GM21786 (cell line): ENCODE measurements around the gene TRIM31.

ENCODE experiments used
- ATAC-seq: cut with Tn5 transposase; IDR thresholded peaks from one replicate; pipeline ENCODE4 v1.9.1; 2021; ENCODE audit not compliant: unreplicated experiment

TRIM31 gene, protein sequence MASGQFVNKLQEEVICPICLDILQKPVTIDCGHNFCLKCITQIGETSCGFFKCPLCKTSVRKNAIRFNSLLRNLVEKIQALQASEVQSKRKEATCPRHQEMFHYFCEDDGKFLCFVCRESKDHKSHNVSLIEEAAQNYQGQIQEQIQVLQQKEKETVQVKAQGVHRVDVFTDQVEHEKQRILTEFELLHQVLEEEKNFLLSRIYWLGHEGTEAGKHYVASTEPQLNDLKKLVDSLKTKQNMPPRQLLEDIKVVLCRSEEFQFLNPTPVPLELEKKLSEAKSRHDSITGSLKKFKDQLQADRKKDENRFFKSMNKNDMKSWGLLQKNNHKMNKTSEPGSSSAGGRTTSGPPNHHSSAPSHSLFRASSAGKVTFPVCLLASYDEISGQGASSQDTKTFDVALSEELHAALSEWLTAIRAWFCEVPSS

DNA sequence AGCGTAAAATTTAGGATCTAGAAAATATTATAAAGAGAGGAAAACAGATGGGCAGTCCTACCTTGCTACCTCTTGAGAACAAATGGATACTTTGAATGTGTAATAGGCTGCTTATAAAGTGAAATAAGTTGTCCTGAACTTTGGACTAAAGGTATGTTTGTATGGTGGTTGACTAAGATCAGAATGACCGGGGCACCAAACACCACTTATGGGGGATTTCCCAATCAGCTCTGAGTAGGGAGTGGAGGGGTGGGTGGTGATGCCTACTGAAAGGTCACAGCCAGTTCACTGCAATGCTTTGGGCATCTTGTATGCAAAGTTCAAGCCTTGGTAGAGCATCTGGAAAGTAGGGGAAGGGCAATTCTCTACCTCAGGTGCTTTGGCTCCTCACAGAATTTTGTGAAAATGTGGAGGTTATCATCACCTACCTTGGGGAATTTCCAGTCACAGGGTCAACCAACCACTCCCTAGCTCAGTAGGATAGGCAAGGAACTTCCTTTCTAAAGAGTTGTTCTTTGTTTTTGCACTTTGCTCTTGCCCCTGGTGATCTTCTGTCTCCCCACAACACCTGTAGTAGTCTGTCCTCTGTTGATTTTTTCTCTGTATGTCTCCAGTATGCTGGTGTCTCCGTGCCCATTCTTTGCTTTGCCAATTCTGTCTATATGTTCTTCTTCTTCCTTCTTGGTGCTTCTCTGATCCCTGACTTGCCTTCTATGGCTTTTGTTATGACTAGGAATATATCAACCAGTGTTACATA lies at the start of gene TRIM31:
TRIM31 (minus strand) TSS at position 88 of the 757 bp plus-strand sequence. CDS start 285 bp downstream, outside the sequence.
- peak; percentile 55 for ATAC-seq

DNA sequence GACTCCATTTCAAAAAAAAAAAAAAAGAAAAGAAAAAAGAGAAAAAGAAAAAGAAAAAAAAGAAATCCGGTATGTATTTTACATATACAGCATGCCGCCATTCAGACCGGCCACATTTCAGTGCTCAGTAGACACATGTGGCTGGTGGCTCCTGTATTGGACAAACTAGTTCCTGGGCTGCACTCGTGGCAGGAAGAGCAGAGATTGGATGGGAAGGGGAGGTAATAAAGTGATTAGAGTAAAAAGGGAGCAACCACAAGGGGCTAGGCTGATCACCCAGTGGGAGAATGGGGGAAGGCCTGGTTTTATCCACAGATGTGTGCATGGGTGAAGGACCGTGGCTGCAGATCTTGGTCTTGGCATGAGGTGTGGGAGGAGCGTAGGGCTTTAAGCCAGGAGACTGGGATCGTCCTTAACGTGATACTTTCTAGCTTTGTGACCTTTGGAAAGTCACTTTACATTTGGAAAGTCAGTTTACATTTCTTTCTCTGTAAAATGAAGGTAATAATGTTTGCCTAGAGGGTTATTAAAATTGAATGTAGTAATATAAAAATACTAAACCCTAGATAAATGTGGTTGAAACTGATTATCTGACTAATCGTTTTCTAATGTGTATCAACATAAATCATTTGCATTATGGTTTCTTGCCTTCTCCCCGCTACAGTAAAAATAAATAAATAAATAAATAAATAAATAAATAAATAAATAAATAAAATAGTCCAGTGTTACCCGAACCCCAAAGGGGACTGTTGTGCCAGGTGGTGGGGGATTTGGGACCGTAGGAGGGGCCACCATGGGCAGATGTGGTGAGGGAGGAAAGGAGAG lies 49.6 kb upstream of the TRIM31 start:
- no peak for ATAC-seq

DNA sequence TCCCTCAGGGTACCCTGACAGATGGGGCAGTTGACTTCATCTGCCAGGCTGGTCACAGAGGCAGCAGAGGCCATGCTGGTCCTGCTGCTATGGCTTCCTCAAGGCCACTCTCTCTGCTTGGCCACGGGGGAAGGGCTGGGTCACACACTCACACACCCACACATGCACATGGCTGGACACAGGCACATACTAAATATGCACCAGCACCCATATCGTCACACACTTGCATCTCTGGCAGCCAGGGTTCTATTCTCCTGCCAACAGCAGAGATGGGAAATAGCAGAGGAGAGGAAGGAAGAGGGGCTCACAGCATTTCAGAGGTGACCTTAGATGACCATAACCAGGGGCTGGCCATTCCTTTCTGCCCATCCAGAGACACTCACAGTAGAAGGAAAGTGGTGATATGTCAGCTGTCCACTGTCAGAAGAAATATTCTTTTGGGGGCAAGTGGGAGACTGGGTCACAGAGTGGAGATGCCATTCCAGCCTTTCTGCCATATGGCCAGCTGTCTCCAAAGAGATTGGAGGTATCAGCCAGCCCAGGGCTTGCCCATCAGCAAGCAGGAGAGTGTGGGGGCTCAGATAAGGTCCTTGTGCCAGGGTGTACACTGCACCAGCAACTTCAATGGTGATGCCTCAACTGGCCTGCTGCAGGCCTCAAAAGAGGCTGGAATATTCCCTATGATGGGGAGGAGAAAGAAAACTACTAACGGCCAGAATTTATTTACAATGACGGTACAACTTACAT lies 48.1 kb upstream of the TRIM31 start, which contains the start of gene TRIM10:
TRIM10 (minus strand) TSS at position 427 of the 747 bp plus-strand sequence; CDS start at position 74, 353 bp downstream.
- ATAC-seq, result no peak

DNA sequence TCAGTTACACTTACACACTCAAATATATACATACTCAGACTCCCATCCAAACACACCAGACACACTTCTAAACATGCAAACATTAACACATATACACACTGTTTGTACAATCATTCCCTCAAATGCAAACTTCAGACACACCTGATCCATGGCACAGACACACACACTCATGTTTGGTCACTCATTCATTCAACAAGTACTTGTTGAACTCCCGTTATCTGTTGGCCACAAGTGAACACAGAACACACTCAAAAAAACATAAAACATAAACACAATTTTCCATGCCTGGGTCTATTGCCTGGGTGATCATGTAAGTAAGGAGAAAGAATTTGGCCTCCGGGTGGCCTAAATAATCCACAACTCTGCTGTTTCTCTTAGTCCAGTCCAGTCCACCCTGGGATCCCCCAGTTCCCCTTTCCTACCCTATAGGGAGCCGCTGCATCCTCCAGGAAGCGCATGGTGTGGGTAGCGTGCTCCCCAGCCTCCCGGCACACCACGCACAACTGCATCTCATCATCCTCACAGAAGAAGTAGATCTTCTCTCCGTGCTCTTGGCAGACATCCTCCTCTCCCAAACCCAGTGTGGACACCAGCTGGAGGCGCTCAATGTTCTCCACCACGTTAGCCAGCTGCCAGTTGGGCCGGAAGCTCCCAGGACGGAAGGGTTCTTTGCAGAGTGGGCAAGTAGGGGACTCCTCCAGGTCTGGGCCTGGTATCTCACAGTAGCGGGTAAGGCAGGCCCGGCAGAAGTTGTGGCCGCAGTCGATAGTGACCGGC lies 47.3 kb upstream of the TRIM31 start:
- ATAC-seq, result no peak

DNA sequence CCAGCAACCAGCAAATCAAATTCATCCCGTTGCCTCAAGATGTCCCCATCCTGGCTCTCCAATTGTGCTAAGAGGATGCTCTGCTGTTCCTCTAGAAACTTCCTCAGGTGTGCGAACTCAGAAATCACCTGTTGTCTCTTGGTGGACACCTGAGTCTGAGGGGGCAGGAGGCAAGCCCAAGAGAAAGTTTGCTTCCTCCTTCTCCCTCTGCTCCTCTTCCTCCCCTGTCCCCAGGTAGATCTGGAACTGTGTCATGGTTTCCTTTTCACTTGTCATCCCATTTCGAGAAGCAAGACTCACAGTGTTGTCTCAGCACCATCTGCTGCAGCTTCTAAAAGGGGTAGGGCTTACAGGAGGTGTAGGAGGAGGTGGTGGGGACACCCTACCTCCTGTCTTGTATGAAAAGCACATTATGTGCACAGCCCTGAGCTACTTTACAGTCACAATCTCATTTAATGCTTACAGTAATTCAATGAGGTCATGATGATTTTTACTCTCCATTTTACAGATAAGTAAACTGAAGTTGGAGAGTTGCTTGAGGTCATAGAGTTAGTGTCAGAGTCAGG lies 45.7 kb upstream of the TRIM31 start:
- ATAC-seq, result no peak

DNA sequence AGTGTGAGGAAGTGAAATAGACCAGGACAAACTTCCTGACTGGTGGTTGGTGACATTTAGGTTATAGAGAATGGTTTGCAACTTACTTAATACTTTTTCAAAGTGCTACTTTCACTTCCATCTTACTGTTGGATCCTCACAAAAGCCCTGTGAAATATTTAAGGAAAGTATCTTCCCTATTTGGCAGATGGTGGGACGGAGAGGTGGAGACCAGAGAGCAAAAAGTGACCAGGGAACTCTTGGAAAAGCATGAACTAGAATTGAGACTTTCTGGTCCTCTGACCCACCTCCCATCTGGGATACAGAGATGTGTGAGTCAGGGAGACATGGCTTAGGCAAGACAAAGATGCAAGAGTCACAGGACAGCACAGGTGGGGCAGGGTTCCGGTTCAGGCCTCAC lies 45.1 kb upstream of the TRIM31 start:
- ATAC-seq, result no peak

DNA sequence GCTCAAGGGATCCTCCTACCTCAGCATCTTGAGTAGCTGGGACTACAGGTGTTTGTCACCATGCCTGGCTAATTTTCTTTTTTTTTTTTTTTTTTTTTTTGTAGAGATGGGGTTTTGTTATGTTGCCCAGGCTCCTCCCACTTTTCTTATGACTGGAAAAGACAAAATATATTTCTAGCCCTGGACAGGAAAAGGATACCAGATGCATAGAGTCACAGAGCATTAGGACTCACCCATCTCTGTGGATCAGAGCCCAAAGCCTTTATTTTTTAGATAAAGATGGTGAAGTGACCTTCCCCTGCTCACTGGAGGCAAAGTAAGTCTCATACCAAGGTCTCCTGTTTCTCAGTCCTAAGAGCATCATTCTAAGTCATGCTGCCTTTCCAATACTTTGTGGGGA lies 44.7 kb upstream of the TRIM31 start:
- ATAC-seq, result no peak

DNA sequence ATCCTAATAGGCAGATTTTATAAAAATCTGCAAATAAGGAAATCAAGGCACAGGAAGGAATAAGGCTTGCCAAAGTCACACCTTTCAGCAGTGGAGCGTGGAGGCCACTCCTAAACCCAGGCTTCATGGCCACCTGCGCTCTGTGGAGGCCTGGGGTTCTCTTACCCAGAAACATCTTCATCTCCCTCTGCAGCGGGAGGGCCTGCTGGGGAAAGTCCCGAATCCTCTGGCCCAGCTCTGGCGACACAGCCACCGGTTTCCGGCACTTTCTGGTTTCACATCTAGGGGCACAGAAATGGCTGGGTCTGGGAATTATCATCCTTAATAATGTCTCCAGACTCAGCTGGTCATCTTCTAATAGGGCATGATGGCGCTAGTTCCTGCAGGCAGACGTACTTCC lies 43.9 kb upstream of the TRIM31 start:
- no peak for ATAC-seq

DNA sequence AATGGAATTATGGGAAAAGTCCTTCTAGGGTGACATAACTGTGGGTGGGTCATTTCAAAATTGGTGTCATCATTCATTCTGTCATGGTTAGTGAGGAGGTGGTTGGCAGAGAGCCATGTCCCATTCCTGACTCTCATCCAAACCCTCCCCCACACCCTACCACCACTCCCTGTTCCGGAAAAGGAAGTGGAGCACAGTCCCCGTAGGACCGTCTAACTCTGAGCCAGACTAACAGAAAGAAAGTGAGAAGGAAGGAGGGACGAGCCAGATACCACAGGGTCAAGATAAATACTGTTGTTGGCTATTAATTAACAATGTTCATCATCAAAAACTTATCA lies 43.3 kb upstream of the TRIM31 start:
- no peak for ATAC-seq

DNA sequence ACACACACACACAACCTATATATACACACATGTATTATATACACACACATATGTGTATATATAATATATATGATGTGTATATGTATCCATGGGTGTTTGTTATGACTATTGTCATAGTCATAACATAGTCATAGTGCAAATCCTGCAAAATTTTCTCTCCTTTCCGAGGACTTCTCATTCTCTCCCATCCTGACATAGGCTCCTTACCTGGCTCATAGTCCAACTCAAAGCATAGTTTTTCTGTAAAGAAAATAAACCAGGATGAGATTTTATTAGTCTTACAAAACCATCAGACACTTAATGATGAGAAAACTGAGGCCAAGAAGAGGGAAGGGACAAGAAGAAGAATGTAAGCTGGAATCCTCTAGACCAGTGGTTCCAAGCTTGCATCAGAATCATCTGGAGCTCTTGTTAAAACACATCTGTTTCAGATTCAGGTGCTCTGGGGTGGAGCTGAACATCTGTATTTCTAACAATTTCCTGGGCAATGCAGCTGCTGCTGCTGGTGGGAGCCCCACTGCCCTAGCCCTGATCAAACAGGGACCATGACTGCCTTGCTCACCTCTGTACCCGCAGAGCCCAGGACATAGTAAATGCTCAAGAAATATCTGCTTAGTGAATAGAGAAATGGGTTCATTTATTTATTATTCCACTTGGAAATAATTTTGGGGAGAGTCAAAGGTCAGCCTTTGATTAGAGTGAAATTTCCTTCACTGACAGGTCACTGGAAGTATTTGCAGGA lies 42.8 kb upstream of the TRIM31 start:
- no peak for ATAC-seq

DNA sequence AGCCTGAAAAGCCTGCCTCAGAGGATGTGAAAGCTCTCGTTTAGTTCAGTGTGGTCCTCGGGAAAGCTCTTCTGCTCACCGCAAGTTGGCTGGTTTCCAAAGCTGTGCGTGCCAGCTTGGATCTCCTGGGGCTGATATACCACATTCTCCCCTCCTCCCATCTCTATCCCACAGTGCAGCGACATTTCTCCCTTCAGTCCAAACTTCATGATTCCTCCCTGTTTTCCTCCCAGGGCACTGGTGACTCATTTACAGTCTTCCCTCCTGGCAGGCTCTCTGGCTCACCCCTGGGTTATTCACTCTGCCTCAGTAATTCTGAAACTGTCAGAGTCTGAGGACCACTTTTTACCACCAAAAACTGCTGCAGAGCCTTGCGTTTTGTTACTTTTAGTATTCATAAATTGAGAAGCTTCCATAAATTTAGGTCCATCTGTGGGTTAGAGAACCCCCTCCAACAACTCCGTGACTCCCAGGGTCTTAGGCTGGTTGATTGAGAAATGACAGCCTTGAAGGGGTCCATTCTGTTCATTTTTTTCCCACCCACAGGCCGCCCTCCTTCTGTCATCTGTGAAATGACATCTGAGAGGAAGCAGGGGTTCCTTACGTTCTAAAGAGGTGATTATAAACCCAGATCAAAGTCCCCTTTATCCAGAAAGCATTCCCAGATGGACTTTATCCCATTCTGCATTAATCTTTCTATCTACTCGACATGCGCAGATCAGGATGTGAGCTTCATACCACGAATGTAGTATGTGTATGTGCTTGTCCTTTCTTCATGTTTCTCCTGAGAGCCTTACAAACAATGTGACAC lies 42.0 kb upstream of the TRIM31 start:
- no peak for ATAC-seq

DNA sequence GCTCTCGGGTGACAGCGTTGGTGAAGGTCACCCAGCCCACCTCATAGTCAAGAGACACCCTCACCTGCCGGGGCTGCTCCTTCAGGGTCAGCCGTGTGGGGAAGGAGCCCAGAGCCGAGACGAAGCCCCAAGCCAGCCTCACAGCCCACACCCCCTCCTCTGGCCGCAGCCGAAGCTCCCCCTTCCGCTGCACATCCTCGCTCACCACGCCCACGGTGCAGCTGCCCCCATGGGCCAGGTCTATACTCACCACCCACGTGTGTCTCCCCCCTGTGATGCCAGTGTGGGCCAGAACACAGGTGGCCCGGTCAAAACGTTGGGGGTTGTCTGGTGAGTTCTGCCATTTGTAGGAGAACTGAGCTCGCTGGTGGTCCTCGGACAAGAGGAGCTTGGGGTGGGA lies 41.2 kb upstream of the TRIM31 start:
- no peak for ATAC-seq

DNA sequence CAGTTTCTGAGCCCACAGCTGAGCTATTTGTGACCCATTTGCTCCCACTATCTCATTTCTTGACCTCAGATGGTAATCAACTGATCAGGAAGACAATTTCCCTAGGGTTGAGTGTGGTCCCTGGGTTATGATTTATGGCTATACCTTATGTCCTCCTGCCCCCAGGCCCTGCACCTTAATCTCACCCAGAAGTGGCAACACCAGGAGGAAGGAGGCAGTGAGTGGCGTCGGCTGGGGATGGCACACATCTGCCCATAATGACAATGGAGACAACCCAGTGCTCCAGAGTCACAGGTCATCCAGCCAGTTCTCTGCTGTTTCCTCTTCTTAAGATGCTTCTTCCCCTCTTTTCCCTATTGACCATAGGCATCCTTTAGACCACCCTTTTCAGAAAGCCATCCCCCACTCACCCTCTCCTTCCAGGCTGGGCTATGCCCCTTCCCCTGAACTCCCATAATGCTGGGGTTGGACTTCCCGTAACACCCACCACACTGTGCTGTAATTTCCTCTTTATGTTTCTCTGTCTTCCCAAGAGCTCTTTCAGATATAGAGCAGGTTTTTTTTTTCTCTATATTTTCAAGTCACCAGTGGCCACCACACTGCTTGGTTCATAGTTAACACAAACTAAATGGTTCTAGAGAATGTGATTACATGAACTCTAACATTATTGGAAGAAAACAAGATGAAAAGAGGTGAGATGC lies 40.2 kb upstream of the TRIM31 start:
- no peak for ATAC-seq

DNA sequence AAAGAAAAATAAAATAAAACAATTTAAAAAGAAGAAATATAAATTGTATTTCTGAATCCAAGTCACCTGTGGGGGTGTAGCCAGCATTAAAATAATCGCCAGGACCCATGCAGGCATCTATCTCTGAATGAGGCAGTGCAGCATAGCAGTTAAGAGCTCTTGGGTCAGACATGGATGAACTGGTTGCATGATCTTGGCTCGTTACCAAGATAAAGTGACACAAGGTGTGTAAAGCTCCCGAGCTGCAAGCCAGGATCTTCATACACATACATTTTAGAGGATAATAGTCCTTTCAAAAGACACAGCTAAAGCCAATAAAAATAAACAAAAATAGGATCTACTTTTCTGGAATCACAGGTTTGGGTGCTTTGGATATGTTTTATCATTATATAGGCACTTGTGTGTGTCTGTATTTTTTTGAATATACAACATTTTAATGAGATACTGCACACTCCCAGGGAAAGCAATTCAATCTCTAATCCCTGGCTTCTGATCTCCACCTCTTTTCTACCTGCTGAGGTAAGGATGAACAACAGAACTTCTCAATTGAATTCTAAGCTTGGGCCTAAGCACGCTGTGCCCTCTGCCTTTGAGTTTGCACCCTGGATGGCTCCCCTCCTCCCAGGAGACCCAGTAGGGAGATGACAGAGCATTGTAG lies 39.3 kb upstream of the TRIM31 start:
- ATAC-seq, result no peak

DNA sequence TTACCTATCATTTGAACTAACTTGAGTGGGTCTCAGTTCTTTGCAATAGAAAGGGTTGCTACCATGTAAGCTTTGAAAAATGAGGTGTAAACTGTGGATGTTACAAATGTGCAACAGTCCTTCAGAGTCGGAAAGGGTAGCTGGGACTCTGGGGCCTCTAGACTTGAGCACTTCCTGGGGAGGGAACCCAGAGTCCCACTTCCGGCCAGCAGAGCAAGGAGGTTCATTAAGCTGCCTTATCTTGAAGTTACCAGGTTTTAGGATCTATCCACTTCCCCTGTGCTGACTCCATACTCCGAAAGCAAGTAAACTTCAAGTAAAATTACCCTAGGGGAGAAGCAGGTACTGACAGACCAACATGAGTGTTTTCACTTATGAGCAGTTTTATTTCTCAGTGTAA lies 38.7 kb upstream of the TRIM31 start:
- no peak for ATAC-seq

DNA sequence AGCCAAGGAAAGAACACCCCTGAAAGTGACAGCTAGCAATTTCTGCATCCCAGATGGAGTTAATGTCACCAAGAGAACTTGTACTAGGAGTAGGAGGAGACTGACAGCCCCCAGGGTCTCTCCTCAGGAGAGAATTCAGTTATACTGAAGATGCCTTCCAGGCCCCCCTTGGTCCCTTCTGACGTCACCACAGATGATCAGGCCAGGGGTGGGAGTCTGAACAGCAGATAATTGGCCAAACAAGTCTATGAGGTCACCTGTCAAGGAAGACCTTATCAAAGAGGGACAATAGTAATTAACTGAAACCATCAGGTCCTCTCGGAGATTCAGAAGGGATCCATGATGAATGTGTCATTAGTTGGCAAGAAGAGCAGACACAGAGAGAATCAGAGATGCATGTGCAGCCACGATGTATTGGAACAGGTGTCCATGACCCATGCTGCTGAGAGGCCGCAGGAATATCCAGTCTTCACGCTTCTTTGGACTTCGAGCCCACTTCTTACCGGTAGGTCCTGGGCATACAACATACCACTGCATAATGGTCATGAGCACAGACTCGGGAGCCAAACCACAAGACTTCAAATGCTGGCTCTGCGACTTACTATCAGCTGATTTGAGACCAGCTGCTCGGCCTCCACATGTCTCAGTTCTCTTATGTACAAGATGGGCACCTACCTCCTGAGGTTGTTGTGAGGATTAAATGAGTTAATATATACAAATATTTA lies 37.9 kb upstream of the TRIM31 start:
- no peak for ATAC-seq
